Measurements from ENCODE around the gene BET1.
"Not testable (repeated sequence)": the region's sequence is repeated elsewhere in the genome, so short reads cannot be mapped to it uniquely, and the experiment has no call there.

Gene BET1

GRCh38 chr7:94004024-94004951 lies at the start of gene BET1:
Gene BET1, minus strand, starts transcription at chr7:94004355. Its CDS starts 139 bp downstream, at chr7:94004216.
- DNase-seq = peak; percentile 88 to 92

- DNase-seq = no peak
Observed at GRCh38 chr7:94053532-94053931, 49.4 kb upstream of the BET1 start.

- DNase-seq = no peak
Observed at GRCh38 chr7:94052398-94053180, 48.4 kb upstream of the BET1 start.

- DNase-seq = no peak
Observed at GRCh38 chr7:94050046-94050445, 45.9 kb upstream of the BET1 start.

GRCh38 chr7:94049615-94050014 lies 45.5 kb upstream of the BET1 start:
- DNase-seq = no peak

- no peak for DNase-seq
Observed at GRCh38 chr7:94048755-94049154, 44.6 kb upstream of the BET1 start.

- no peak for DNase-seq
Observed at GRCh38 chr7:94047956-94048355, 43.8 kb upstream of the BET1 start.

- no peak for DNase-seq
Observed at GRCh38 chr7:94045581-94045980, 41.4 kb upstream of the BET1 start.

GRCh38 chr7:94044806-94045205 lies 40.7 kb upstream of the BET1 start:
- DNase-seq = no peak

- no peak for DNase-seq
Observed at GRCh38 chr7:94043299-94043698, 39.1 kb upstream of the BET1 start.

- no peak for DNase-seq
Observed at GRCh38 chr7:94042381-94042780, 38.2 kb upstream of the BET1 start.

- no peak for DNase-seq
Observed at GRCh38 chr7:94041529-94041928, 37.4 kb upstream of the BET1 start.

- no peak for DNase-seq
Observed at GRCh38 chr7:94040254-94040653, 36.1 kb upstream of the BET1 start.

- DNase-seq = no peak
Observed at GRCh38 chr7:94039368-94040035, 35.3 kb upstream of the BET1 start.

- DNase-seq = no peak
Observed at GRCh38 chr7:94031865-94032264, 27.7 kb upstream of the BET1 start.

GRCh38 chr7:94030634-94031033 lies 26.5 kb upstream of the BET1 start:
- DNase-seq = no peak

- no peak for DNase-seq
Observed at GRCh38 chr7:94029976-94030375, 25.8 kb upstream of the BET1 start.

GRCh38 chr7:94028768-94029167 lies 24.6 kb upstream of the BET1 start:
- DNase-seq = no peak

GRCh38 chr7:94026619-94027018 lies 22.5 kb upstream of the BET1 start:
- DNase-seq = not testable (repeated sequence)

- DNase-seq = peak in 1 of 2 experiments; percentile 6
Observed at GRCh38 chr7:94022550-94022949, 18.4 kb upstream of the BET1 start.

GRCh38 chr7:94016786-94017185 lies 12.6 kb upstream of the BET1 start:
- DNase-seq = no peak

- DNase-seq = no peak
Observed at GRCh38 chr7:94015538-94015937, 11.4 kb upstream of the BET1 start.

- DNase-seq = no peak
Observed at GRCh38 chr7:94012746-94013145, 8.6 kb upstream of the BET1 start.
